Measurements from ENCODE around the gene ARID5B. TPM values are rescaled to one million over a fixed set of nuclear protein-coding genes. Genes with fewer than 3 reads are reported as not detected.

The ARID5B gene
- total and polyA plus RNA-seq, 2 donors (not counting 1 experiment from before 2014, with no cell fraction given) = 22.4 to 237 TPM

DNA sequence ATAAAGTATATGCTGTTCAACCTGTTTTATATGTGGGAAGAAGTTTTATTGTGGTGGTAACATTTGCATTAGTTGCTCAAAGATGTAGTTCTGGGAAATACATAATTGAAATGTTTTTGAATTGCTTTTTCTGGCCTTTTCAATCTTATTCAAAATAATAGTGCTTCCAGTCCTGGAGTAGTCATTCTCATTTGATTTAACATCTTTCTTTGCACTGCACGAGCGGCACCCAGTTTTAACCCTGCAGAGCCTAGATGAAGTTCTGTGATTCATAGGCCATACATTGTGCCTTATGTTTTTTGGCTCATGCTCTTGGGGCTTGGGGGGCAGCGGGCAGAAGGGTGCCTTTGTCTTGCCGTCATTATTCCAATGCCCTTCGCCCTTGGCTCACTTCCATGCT, 9.9 kb downstream of the ARID5B start:
- H3K36me3 ChIP-seq (replicated peaks in 1 of 2; ENCODE audit: control extremely low read depth in 1 of 2, control insufficient read depth in 1 of 2, extremely low read depth in 1 of 2, insufficient read depth in 2 of 2, low read length in 1 of 2) = peaks cover 5 to 76% of the 10 kb centered on the region in 2 experiments
- H3K4me3 Mint-ChIP-seq = no peak overlapping the region
- peak overlapping the region; percentile 4 for H3K4me2 ChIP-seq (replicated peaks; ENCODE audit: low read depth, low read length, poor library complexity, severe bottlenecking)
- no peaks in the 10 kb centered on the region for H3K27me3 ChIP-seq (replicated peaks in 1 of 4; ENCODE audit: control extremely low read depth in 1 of 4, control insufficient read depth in 3 of 4, insufficient read depth in 4 of 4, low read length in 3 of 4)
- intact Hi-C loops (cut with micrococcal nuclease) = no loop called here
- no peaks in the 10 kb centered on the region for H3K9me3 ChIP-seq (ENCODE audit: control extremely low read depth in 1 of 3, control insufficient read depth in 2 of 3, insufficient read depth in 1 of 3, low read length in 2 of 3)
- ChIA-PET POLR2A (no interaction called here), CTCF (no interaction called here)
- H3K4me3 ChIP-seq (ENCODE audit: control extremely low read depth in 1 of 5, extremely low read depth in 1 of 5, insufficient read depth in 1 of 5, low read depth in 2 of 5, low read length in 4 of 5) = no peak overlapping the region
- no peak overlapping the region for H3K27ac ChIP-seq (ENCODE audit: low read length in 2 of 2)
- H3K27me3 Mint-ChIP-seq = no peaks in the 10 kb centered on the region
- H3K79me2 ChIP-seq (ENCODE audit: control insufficient read depth, insufficient read depth, low read length) = peaks cover 99% of the 10 kb centered on the region
- TF ChIP-seq, protein P1, sequence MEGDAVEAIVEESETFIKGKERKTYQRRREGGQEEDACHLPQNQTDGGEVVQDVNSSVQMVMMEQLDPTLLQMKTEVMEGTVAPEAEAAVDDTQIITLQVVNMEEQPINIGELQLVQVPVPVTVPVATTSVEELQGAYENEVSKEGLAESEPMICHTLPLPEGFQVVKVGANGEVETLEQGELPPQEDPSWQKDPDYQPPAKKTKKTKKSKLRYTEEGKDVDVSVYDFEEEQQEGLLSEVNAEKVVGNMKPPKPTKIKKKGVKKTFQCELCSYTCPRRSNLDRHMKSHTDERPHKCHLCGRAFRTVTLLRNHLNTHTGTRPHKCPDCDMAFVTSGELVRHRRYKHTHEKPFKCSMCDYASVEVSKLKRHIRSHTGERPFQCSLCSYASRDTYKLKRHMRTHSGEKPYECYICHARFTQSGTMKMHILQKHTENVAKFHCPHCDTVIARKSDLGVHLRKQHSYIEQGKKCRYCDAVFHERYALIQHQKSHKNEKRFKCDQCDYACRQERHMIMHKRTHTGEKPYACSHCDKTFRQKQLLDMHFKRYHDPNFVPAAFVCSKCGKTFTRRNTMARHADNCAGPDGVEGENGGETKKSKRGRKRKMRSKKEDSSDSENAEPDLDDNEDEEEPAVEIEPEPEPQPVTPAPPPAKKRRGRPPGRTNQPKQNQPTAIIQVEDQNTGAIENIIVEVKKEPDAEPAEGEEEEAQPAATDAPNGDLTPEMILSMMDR (IDR thresholded peaks at IDR 0.05) = no peak
- TF ChIP-seq EZH2 (IDR thresholded peaks at IDR 0.05; ENCODE audit: borderline replicate concordance, insufficient read depth, low read depth, low read length, poor library complexity, severe bottlenecking) = no peak
- H3K9me3 Mint-ChIP-seq (ENCODE audit: insufficient read depth) = no peaks in the 10 kb centered on the region
- DNase-seq = no peak
- H2AFZ ChIP-seq (ENCODE audit: insufficient read depth, low read depth, low read length, poor library complexity, severe bottlenecking) = no peak overlapping the region
- 100% methylated on average over 5 of the region's 5 CpGs for WGBS (ENCODE audit: insufficient coverage)
- no peak for ATAC-seq (ENCODE audit: low read depth)
- H3K9ac ChIP-seq (ENCODE audit: low read length) = no peak overlapping the region
- peaks cover 45% of the 10 kb centered on the region for H4K20me1 ChIP-seq (ENCODE audit: control insufficient read depth, insufficient read depth, low read length, poor library complexity, severe bottlenecking)
- peaks cover 28 to 30% of the 10 kb centered on the region in 2 donors for H3K4me1 ChIP-seq (ENCODE audit: control insufficient read depth in 2 of 2, insufficient read depth in 2 of 2, low read length in 2 of 2)
- peaks cover 70% of the 10 kb centered on the region for H3K4me1 Mint-ChIP-seq
- H3K27ac Mint-ChIP-seq = no peak overlapping the region

GRCh38 chr10:61912981-61913380, 11.5 kb downstream of the ARID5B start:
- peaks cover 70% of the 10 kb centered on the region for H3K4me1 Mint-ChIP-seq
- Histone ChIP-seq H2AFZ (ENCODE audit: insufficient read depth, low read depth, low read length, poor library complexity, severe bottlenecking) (no peak overlapping the region), H3K27ac (ENCODE audit: low read length in 2 of 2) (no peak overlapping the region), H3K4me3 (ENCODE audit: control extremely low read depth in 1 of 5, extremely low read depth in 1 of 5, insufficient read depth in 1 of 5, low read depth in 2 of 5, low read length in 4 of 5) (no peak overlapping the region), H3K27me3 (replicated peaks in 1 of 4; ENCODE audit: control extremely low read depth in 1 of 4, control insufficient read depth in 3 of 4, insufficient read depth in 4 of 4, low read length in 3 of 4) (no peaks in the 10 kb centered on the region), H3K36me3 (replicated peaks in 1 of 2; ENCODE audit: control extremely low read depth in 1 of 2, control insufficient read depth in 1 of 2, extremely low read depth in 1 of 2, insufficient read depth in 2 of 2, low read length in 1 of 2) (peaks cover 7 to 72% of the 10 kb centered on the region in 2 experiments), H4K20me1 (ENCODE audit: control insufficient read depth, insufficient read depth, low read length, poor library complexity, severe bottlenecking) (peaks cover 58% of the 10 kb centered on the region), H3K9ac (ENCODE audit: low read length) (no peak overlapping the region), H3K79me2 (ENCODE audit: control insufficient read depth, insufficient read depth, low read length) (peaks cover 99% of the 10 kb centered on the region), H3K4me2 (replicated peaks; ENCODE audit: low read depth, low read length, poor library complexity, severe bottlenecking) (no peak overlapping the region), H3K4me1 (ENCODE audit: control insufficient read depth in 2 of 2, insufficient read depth in 2 of 2, low read length in 2 of 2) (peaks cover 23% of the 10 kb centered on the region in 2 donors), H3K9me3 (ENCODE audit: control extremely low read depth in 1 of 3, control insufficient read depth in 2 of 3, insufficient read depth in 1 of 3, low read length in 2 of 3) (peaks cover 0 to 12% (median 6%) of the 10 kb centered on the region in 3 donors)
- 100% methylated on average over 1 of the region's 2 CpGs for WGBS (ENCODE audit: insufficient coverage)
- intact Hi-C loops (cut with micrococcal nuclease) = no loop called here
- TF ChIP-seq, protein P1 (IDR thresholded peaks at IDR 0.05) = no peak
- TF ChIP-seq EZH2 (IDR thresholded peaks at IDR 0.05; ENCODE audit: borderline replicate concordance, insufficient read depth, low read depth, low read length, poor library complexity, severe bottlenecking) = no peak
- H3K4me3 Mint-ChIP-seq = no peak overlapping the region
- H3K27ac Mint-ChIP-seq = no peak overlapping the region
- H3K27me3 Mint-ChIP-seq = no peaks in the 10 kb centered on the region
- ChIA-PET POLR2A (no interaction called here), CTCF (interaction anchor here (0.7 to 1.4 kb wide), 3 partner anchors 10 to 19 kb away, joined by 3 to 4 read pairs (median 3); no protein-coding TSS in a partner anchor)
- no peak for DNase-seq
- H3K9me3 Mint-ChIP-seq (ENCODE audit: insufficient read depth) = peaks cover 4% of the 10 kb centered on the region
- ATAC-seq (ENCODE audit: low read depth) = no peak

Measured in B cell (primary cell).